GM18909 (cell line): Measurements from ENCODE around the gene BDH2.

Source experiments
- ATAC-seq: cut with Tn5 transposase; IDR thresholded peaks from one replicate; pipeline ENCODE4 v1.9.1; 2021; ENCODE audit warnings: mild to moderate bottlenecking; ENCODE audit not compliant: unreplicated experiment, poor library complexity

Gene BDH2

GRCh38 chr4:103032574-103032973 lies 67.1 kb downstream of the BDH2 start:
- peak; percentile 77 for ATAC-seq

DNA sequence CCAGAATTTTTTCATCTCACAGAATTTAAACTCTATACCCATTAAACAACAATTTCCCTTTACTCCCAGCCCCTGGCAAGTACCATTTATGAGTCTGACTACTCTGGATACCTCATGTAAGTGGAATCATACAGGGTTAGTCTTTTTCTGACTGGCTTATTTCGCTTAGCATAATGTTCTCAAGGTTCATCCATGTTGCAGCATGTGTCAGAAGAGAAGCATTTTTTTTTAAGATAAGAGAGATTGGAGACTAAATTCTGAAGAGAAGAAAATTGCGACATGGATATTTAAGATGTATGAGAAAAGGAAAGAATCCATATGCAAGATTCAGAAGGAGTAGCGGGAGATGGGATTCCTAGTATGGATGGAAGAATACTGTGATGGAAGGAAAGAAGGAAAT lies 68.8 kb downstream of the BDH2 start:
- no peak for ATAC-seq

DNA sequence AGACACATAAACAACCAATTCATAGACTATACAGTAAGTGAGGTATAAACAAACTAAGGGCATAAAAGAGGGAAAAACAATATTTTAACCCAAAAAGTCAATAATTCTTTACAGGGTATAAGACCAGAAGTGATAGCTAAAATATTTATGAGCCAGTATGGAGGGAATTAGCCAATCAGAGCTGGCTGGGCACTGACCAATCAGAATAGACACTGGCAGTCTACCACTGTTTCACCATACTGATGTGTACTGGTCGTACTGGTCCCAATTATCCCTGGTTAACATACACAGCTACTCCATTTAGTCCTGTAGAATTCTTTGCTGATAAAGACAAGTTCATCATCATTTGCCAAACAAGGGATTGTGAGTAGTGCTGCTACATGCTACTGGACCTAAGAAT lies 70.3 kb downstream of the BDH2 start:
- ATAC-seq: no peak
